Globus pallidus (tissue), 1 donor: ENCODE data around the gene MVB12A.

ENCODE experiments used
- DNase-seq: peaks from one replicate; pipeline ENCODE4 v3.0.0-alpha.2; 2015; ENCODE audit warnings: low spot score

MVB12A gene

DNA sequence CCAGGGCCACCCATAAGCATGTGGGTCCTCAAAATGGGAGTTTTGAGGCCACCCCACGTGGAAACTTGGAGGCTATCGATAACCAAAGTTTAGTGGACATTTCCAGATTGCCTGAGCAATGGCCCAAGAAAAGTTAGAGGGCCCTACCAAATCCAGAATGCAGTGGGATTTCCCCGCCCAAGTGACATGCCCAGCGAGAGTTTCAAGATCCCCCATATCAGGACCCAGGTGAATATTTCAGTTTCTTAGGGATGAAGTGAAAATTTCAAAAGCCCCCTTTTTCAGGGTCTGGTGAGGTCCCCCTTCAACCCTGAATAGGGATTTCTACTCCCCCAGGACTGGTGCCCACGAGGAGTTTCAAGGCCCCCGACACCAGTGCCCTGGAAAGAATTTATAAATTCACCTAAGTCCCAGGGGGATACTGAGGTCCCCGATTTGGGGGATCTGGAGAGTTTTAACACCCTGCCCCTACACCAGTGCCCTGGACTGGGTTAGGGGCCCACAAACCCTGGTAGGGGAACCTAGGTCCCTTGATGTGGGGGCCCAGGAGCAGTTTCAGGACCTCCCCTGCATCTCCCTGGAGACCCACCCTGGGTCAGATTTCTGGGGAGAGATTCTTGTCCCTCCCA, 15.1 kb upstream of the MVB12A start:
- DNase-seq = no peak

DNA sequence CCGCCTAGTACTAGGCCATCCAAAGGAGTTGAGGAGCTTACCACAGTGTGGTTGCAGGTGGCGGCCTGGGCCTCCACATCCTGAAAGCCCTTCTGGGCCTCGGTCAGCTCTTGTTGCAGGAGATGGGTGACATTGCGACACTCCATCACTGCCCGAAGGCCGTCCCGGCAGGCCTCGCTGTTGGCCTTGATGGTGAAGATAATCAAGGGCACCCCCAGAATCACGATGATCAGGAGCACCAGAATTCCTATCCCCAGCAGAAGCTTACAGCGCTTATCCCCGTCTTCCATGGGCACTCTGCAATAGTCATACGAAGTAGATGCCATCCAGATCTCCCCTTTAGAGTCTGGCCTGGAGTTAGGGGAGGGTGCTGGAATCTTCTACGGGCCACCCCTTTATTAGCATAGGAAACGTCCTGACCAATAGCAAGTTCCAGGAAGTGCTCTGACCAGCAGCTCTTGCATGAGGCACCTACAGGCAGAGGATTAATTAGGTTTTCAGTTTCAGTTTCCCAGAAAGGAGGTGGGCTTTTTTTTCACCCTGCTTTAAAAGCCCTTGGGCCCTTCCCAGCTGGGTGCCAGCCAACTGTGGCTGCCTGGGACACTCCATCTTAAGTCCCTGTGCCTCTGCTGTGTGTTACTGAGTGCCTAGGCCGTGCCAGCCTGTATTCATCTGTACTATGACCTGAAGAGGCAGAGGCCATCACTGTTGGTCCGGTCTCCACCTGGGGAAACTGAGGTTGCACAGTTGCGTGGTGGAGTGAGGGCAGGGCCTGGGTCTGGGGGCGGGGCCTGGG, 14.4 kb upstream of the MVB12A start, which contains the start of gene BST2:
BST2 (minus strand) TSS at position 381 of the 796 bp plus-strand sequence; CDS start at position 326, 55 bp downstream.
- peak; percentile 68 for DNase-seq

DNA sequence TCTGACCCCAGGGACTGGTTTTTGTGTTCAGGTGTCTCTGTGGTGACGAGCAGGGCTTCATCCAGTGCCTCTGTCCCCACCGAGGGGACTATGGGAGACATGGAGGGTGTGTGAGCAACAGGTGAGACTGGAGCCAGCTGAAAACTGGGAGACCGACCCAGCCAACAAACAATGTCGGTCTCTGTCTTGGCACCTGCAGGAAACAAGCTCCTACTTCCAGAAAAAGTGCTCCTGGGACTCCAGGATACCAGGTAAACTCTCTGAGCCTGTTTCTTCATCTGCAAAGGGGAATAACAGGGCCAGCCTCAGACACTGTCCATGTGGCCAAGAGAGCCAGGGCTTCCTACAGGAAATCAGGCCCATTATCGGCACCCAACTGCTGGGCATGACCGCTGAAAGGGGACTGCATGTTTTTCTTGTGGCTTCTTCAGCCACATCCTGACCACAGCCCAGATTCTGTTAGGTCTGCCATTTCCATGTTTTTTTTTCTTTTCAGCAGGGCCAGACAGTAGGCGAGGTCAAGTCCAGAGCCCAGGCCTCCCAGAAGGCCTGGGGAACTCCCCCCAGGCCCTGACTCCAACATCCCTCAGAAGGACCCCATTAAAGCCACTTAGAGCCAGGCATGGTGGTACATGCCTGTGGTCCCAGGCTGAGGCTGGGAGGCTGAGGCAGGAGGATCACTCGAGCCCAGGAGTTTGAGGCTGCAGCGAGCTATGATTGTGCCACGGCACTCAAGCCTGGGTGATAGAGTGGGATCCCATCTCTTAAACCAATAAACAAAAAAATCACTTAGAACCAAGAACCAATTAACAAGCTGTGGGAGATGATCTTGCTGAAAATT, 13.6 kb upstream of the MVB12A start:
- peak; percentile 15 for DNase-seq

DNA sequence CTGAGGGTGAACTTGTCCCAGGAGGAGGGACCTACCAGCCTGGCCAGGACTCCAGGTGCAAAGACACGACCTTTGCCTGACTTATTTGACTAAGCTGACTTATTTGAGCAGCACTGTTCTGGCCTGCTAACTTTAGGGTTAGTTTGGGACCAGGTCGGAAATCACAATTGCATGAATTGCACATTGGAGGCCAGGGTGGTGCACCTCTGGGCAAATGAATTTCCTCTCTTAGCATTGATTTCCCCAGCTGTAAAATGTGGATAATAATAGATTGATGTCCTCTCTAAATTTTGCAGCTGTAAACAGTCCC, 13.0 kb upstream of the MVB12A start:
- DNase-seq = no peak

- DNase-seq = no peak
Measured at GRCh38 chr19:17409990-17410389, 9.9 kb upstream of the MVB12A start.

DNA sequence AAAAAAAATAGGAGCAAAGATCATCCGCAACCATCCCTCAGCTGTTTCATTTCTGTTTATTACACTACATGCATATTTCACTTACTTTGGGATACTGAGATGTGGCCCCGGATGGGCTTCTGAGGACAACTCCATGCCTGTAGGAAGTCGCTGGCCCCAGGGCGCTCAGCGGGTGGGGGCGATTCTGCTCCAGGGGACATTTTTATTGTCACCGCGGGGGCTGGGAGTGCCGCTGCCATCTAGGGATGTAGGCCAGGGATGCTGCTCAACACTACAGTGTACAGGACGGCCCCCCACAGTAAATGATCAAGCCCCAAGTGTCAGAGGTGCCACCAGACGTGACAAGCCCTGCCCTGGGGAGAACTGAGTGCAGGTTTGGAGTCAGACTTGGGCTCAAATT, 8.0 kb upstream of the MVB12A start:
- DNase-seq = no peak

DNA sequence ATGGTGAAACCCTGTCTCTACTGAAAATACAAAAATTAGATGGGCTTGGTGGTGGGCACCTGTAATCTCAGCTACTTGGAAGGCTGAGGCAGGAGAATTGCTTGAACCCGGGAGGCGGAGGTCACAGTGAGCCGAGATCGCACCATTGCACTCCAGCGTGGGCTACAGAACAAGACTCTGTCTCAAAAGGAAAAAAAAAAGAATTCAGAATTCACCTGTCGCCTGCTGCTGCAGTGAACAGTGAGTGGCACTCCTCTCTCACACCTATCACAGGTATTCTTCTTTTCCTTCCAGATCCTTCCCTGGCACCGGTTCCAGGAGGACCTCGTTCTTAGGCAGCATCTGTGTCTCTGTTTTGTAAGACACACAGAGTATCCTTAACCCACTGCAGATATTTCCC, 5.8 kb upstream of the MVB12A start:
- no peak for DNase-seq

- no peak for DNase-seq
Measured at GRCh38 chr19:17415121-17415520, 4.7 kb upstream of the MVB12A start.

DNA sequence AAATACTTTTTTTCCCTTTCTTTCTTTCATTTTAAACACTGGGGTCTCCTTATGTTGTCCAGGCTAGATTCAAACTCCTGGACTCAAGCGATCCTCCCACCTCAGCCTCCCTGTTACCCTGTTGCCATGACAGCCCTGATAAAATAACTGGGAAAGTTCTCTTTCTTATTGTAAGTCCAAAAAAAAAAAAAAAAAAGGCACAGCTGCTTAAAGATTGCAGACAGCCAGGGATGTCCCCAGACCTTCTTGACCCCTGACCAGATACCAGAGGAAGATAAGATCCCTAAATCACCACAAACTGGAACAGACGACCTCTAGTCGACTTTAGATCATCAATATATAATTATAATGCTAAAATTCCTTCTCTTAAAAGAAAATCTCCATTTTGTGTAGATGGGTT, 1.1 kb upstream of the MVB12A start:
- DNase-seq = no peak

- no peak for DNase-seq
Measured at GRCh38 chr19:17419154-17419620, 660 bp upstream of the MVB12A start.

DNA sequence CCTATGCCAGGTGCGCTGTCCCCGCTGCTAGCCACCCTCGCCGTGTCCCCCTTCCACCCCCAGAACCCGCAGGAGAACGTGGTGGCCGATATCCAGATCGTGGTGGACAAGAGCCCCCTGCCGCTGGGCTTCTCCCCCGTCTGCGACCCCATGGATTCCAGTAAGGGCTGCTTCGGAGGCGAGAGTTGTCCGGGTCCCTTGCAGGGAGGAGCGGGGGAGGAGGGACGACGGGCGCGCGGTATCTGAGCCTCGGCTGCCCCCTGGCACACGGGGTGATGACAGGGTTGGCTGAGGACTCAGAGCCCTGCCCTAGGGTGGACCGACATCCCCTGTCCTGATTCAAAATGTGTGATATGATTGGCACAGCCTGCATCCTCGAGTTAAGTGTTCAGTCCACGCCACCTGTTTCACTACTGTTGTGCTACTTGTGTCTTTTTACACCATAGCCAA, 653 bp downstream of the MVB12A start:
- no peak for DNase-seq

- DNase-seq = no peak
Measured at GRCh38 chr19:17421942-17422341, 2.1 kb downstream of the MVB12A start.

GRCh38 chr19:17423429-17424208, 3.8 kb downstream of the MVB12A start:
- no peak for DNase-seq

DNA sequence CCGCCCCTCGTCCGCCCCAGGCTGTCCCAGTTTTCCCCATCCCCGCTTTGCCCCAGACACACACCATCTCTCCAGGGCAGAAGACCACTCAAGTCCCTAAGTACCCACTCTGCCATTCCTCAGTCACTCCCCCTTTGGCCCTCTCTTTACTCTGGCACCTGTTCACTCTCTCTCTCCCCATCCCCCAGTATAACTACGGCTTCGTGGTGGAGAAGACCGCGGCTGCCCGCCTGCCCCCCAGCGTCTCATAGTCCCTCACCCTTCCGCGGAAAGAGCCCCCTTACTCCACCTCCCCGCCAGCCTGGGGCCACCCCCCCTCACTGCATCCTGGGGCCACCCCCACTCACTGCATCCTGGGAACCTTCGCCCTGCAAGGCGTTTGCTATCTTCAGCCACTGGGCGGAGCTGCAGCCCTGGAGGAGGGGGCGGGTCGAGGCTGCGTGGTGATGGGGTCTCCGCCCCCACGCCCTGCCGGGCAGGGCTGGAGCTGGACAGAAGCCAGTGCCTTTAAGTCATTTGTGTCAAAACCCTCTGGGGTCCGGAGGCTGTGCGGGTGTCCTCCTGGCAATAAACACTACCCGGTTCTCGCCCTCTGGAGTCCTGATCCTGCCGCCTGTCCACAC, 5.0 kb downstream of the MVB12A start:
- DNase-seq = no peak

GRCh38 chr19:17429641-17430113, 9.8 kb downstream of the MVB12A start:
- DNase-seq = no peak

DNA sequence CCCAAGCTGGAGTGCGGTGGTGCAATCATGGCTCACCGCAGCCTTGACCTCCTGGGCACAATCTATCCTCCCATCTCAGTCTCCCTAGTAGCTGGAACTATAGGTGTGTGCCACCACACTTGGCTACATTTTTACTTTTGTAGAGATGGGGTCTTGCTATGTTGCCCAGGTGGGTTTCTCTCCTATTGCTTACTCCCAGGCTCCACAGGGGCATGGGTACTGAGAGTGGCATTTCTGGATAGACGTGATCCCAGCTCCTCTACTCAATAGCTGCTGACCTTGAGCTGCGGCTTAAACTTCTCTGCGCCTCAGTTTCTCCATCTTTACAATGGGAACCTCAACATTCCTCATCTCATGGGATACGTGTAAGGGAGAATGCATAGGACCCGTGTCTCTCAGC, 11.6 kb downstream of the MVB12A start:
- no peak for DNase-seq

DNA sequence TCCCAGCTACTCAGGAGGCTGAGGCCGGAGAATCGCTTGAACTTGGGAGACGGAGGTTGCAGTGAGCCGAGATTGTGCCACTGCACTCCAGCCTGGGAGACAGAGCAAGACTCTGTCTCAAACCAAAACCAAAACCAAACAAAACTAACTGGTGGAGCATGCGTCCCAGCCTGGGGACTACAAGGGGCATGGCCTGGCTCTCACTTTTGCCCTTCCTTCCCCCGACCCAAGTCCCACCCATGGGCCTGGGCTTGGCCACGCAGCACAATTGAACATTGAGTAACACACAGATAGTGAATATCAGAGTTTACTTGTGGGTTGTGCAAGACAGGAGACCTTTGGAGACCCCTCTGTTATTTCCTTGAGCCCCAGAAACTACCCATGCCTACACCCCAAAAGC, 15.4 kb downstream of the MVB12A start:
- DNase-seq = no peak

DNA sequence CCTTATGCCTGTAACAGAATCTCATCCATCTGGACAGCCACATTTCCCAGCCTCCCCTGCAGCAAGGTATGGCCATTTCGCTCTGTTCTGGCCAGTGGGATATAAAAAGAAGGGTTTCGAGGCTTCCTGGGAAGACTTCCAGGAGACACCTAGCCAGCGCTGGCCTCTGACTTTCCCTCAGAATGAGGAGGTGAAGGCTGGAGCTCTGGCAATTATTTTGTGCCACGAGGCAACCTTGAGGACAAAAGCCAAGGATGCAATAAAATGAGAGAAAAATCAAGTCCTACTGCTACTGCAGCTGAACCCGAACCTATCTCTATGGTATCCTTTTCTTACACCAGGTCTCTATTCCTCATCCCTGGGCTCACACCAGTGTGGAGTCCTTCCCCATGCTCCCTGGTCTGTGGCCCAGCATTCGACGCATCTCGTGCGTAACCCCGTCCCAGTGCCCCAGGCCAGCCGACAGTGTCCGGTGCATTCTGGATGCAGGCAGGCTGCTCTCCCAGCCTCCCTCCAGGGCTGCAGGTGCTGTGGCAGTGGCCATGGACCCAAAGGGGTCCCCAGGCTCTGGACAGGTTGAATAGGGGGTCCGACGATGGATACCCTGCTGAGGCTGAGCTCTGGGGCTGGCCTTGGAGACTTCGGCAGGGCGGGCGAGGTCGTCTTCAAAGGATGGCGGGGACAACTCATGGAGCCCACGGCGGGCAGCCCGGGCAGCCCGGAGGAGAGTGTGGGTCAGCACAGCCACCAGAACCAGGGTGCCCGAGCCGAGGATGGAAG, 16.4 kb downstream of the MVB12A start:
- DNase-seq = no peak

DNA sequence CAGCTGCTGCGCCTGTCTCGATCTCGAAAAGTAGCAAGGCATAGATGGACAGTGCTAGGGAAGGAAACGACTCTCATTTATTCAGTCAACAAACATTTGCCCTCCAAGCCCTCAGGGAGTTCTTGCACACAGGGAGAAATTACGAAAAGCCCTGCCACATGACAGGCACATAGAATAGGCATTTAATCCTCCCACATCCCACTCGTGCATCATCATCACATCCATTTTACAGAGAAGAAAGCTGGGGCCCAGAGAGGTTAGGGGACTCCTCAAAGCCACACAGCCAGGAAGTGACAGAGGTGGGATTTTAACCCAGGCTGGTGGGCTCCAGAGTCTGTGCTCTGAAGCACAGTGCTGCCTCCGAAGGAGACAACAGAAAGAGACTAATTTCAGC, 17.0 kb downstream of the MVB12A start:
- no peak for DNase-seq

- no peak for DNase-seq
Measured at GRCh38 chr19:17441241-17442021, 21.6 kb downstream of the MVB12A start.
